ENCODE data around the gene TMEM247. TPM values are rescaled to one million over a fixed set of nuclear protein-coding genes. Genes with fewer than 3 reads are reported as not detected.

Gene TMEM247
- polyA plus RNA-seq, 1 of the 3 experiments (the other 2 are of a cell fraction) = not detected

- 0 out of 2 replicates have a peak, but pooled peaks have one; percentile 51 for TF ChIP-seq TEAD4 (IDR thresholded peaks at IDR 0.05; ENCODE audit: borderline replicate concordance, insufficient read depth)
- TF ChIP-seq EP300 (IDR thresholded peaks at IDR 0.05; ENCODE audit: borderline replicate concordance in 1 of 2, low read depth in 1 of 2, low read length in 1 of 2) = peak in 1 of 2 experiments; percentile 62; a peak in 1 of 4 replicates
- no peak for TF ChIP-seq RCOR1 (IDR thresholded peaks at IDR 0.05; ENCODE audit: low read length)
- peak; percentile 86 for TF ChIP-seq FOSL2 (IDR thresholded peaks at IDR 0.05; ENCODE audit: borderline replicate concordance, low read depth)
- TF ChIP-seq MEF2A (IDR thresholded peaks at IDR 0.05; ENCODE audit: borderline replicate concordance, low read depth) = peak; percentile 100
- TF ChIP-seq, protein P1, sequence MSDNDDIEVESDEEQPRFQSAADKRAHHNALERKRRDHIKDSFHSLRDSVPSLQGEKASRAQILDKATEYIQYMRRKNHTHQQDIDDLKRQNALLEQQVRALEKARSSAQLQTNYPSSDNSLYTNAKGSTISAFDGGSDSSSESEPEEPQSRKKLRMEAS (IDR thresholded peaks at IDR 0.05; ENCODE audit: low read depth) = peak; percentile 44; the same call in 1 of the 2 replicates
- TF ChIP-seq JUND (IDR thresholded peaks at IDR 0.05) = peak; percentile 88
- TF ChIP-seq, protein P2, sequence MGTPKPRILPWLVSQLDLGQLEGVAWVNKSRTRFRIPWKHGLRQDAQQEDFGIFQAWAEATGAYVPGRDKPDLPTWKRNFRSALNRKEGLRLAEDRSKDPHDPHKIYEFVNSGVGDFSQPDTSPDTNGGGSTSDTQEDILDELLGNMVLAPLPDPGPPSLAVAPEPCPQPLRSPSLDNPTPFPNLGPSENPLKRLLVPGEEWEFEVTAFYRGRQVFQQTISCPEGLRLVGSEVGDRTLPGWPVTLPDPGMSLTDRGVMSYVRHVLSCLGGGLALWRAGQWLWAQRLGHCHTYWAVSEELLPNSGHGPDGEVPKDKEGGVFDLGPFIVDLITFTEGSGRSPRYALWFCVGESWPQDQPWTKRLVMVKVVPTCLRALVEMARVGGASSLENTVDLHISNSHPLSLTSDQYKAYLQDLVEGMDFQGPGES (IDR thresholded peaks at IDR 0.05; ENCODE audit: low read depth, low read length) = no peak
- TF ChIP-seq TCF12 (IDR thresholded peaks at IDR 0.05) = peak; percentile 43
- 0 out of 2 replicates have a peak, but pooled peaks have one; percentile 17 for TF ChIP-seq NFIC (IDR thresholded peaks at IDR 0.05; ENCODE audit: borderline replicate concordance)
- peak overlapping the region; percentile 53 for H2AFZ ChIP-seq (ENCODE audit: low read depth)
- 37% methylated on average over 8 of the region's 8 CpGs for WGBS (ENCODE audit: low lambda C conversion rate)
- no peaks in the 10 kb centered on the region for H3K9me3 ChIP-seq
- H3K79me2 ChIP-seq (ENCODE audit: insufficient read depth) = no peaks in the 10 kb centered on the region
- H3K4me1 ChIP-seq (ENCODE audit: control insufficient read depth in 1 of 2, insufficient read depth in 2 of 2, low read depth in 1 of 2, low read length in 1 of 2) = peaks cover 14 to 20% of the 10 kb centered on the region in 2 experiments; a peak in 3 of 4 replicates
- no peaks in the 10 kb centered on the region for H3K27me3 ChIP-seq (ENCODE audit: insufficient read depth)
- peak overlapping the region; percentile 44 for H3K4me2 ChIP-seq
- no peak for DNase-seq
- no peaks in the 10 kb centered on the region for H4K20me1 ChIP-seq (ENCODE audit: insufficient read depth)
- H3K4me3 ChIP-seq (ENCODE audit: low read depth in 2 of 2, low read length in 1 of 2) = no peak overlapping the region
- POLR2A ChIA-PET = no interaction called here
- H3K36me3 ChIP-seq (replicated peaks in 1 of 2; ENCODE audit: control insufficient read depth in 1 of 2, insufficient read depth in 2 of 2, low read length in 1 of 2) = no peaks in the 10 kb centered on the region
- no peaks in the 10 kb centered on the region for H3K9me2 ChIP-seq
- H3K9ac ChIP-seq = peak overlapping the region; percentile 53; the same call in 1 of the 2 replicates
- H3K27ac ChIP-seq (ENCODE audit: low read depth in 2 of 2, low read length in 1 of 2) = peak overlapping the region; percentile 62 to 77; a peak in 3 of 4 replicates
- peaks cover 12% of the 10 kb centered on the region for H3F3A ChIP-seq (replicated peaks; ENCODE audit: insufficient read depth)
- CTCF ChIA-PET = interaction anchor here (1.4 kb wide), 1 partner anchor 61 kb away, joined by 5 read pairs; no protein-coding TSS in a partner anchor
Observed at GRCh38 chr2:46493241-46493970, 14.0 kb downstream of the TMEM247 start.

DNA sequence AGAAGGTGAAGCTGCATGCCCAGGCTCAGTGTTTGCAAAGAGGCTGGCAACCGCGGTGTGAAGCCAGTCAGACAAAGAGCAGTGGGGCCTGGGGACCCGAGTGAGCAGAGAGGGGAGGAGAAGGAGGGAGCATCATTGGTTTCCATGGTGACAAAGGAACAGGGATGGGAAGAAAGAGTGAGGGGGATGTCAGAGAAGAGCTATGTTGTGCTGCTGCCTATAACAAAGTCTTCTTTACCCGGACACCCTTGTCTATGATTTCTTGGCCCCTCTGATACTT is 14.5 kb downstream of the TMEM247 start:
- H3K4me3 ChIP-seq (ENCODE audit: low read depth in 2 of 2, low read length in 1 of 2) = no peak overlapping the region
- peak overlapping the region; percentile 53; the same call in 1 of the 2 replicates for H3K9ac ChIP-seq
- H3K4me2 ChIP-seq = peak overlapping the region; percentile 44
- no peaks in the 10 kb centered on the region for H3K79me2 ChIP-seq (ENCODE audit: insufficient read depth)
- peak overlapping the region; percentile 53; the same call in 1 of the 2 replicates for H2AFZ ChIP-seq (ENCODE audit: low read depth)
- 88% methylated on average over 4 of the region's 4 CpGs for WGBS (ENCODE audit: low lambda C conversion rate)
- CTCF ChIA-PET = interaction anchor here (1.4 kb wide), 1 partner anchor 61 kb away, joined by 5 read pairs; no protein-coding TSS in a partner anchor
- POLR2A ChIA-PET = no interaction called here
- H3K27ac ChIP-seq (ENCODE audit: low read depth in 2 of 2, low read length in 1 of 2) = peak overlapping the region; percentile 11 to 77; a peak in 3 of 4 replicates
- no peak for DNase-seq
- H3K9me2 ChIP-seq = no peaks in the 10 kb centered on the region
- no peaks in the 10 kb centered on the region for H3K9me3 ChIP-seq
- no peaks in the 10 kb centered on the region for H4K20me1 ChIP-seq (ENCODE audit: insufficient read depth)
- H3F3A ChIP-seq (replicated peaks; ENCODE audit: insufficient read depth) = peaks cover 11% of the 10 kb centered on the region
- H3K27me3 ChIP-seq (ENCODE audit: insufficient read depth) = no peaks in the 10 kb centered on the region
- H3K36me3 ChIP-seq (replicated peaks in 1 of 2; ENCODE audit: control insufficient read depth in 1 of 2, insufficient read depth in 2 of 2, low read length in 1 of 2) = no peaks in the 10 kb centered on the region
- H3K4me1 ChIP-seq (ENCODE audit: control insufficient read depth in 1 of 2, insufficient read depth in 2 of 2, low read depth in 1 of 2, low read length in 1 of 2) = peaks cover 14 to 18% of the 10 kb centered on the region in 2 experiments
- TF ChIP-seq GABPA (IDR thresholded peaks at IDR 0.05; ENCODE audit: low read depth) (no peak), FOSL2 (IDR thresholded peaks at IDR 0.05; ENCODE audit: borderline replicate concordance, low read depth) (no peak), EZH2phosphoT487 (IDR thresholded peaks at IDR 0.05; ENCODE audit: borderline replicate concordance, low read depth) (no peak), MXI1 (IDR thresholded peaks at IDR 0.05; ENCODE audit: low read depth, low read length) (no peak), RCOR1 (IDR thresholded peaks at IDR 0.05; ENCODE audit: low read length) (no peak), RFX5 (IDR thresholded peaks at IDR 0.05; ENCODE audit: low read length) (no peak), TAF1 (IDR thresholded peaks at IDR 0.05; ENCODE audit: borderline replicate concordance, low read depth, low read length) (no peak), NRF1 (IDR thresholded peaks at IDR 0.05; ENCODE audit: low read depth, low read length) (no peak), TCF12 (IDR thresholded peaks at IDR 0.05) (no peak), ZBTB33 (IDR thresholded peaks at IDR 0.05; ENCODE audit: borderline replicate concordance, low read depth) (no peak), SIN3A (IDR thresholded peaks at IDR 0.05; ENCODE audit: borderline replicate concordance, low read depth, low read length) (no peak)
- TF ChIP-seq, protein P3, sequence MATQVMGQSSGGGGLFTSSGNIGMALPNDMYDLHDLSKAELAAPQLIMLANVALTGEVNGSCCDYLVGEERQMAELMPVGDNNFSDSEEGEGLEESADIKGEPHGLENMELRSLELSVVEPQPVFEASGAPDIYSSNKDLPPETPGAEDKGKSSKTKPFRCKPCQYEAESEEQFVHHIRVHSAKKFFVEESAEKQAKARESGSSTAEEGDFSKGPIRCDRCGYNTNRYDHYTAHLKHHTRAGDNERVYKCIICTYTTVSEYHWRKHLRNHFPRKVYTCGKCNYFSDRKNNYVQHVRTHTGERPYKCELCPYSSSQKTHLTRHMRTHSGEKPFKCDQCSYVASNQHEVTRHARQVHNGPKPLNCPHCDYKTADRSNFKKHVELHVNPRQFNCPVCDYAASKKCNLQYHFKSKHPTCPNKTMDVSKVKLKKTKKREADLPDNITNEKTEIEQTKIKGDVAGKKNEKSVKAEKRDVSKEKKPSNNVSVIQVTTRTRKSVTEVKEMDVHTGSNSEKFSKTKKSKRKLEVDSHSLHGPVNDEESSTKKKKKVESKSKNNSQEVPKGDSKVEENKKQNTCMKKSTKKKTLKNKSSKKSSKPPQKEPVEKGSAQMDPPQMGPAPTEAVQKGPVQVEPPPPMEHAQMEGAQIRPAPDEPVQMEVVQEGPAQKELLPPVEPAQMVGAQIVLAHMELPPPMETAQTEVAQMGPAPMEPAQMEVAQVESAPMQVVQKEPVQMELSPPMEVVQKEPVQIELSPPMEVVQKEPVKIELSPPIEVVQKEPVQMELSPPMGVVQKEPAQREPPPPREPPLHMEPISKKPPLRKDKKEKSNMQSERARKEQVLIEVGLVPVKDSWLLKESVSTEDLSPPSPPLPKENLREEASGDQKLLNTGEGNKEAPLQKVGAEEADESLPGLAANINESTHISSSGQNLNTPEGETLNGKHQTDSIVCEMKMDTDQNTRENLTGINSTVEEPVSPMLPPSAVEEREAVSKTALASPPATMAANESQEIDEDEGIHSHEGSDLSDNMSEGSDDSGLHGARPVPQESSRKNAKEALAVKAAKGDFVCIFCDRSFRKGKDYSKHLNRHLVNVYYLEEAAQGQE (IDR thresholded peaks at IDR 0.05; ENCODE audit: low read depth, low read length) = no peak

Data from SK-N-SH (cell line).